T follicular helper cell (primary cell): ENCODE results near the gene ALDH3A1.
"Not testable (repeated sequence)": the region's sequence is repeated elsewhere in the genome, so short reads cannot be mapped to it uniquely, and the experiment has no call there.

Experiments
- DNase-seq: peaks from one replicate; pipeline ENCODE4 v3.0.0-alpha.2; 2020; ENCODE audit warnings: low read depth
- total RNA-seq, 2 experiments: gene quantifications; one replicate each; lab custom pipeline; 2026; lab: John Stamatoyannopoulos, UW

Gene ALDH3A1
- total RNA-seq: 0 reads per million in 2 experiments

DNA sequence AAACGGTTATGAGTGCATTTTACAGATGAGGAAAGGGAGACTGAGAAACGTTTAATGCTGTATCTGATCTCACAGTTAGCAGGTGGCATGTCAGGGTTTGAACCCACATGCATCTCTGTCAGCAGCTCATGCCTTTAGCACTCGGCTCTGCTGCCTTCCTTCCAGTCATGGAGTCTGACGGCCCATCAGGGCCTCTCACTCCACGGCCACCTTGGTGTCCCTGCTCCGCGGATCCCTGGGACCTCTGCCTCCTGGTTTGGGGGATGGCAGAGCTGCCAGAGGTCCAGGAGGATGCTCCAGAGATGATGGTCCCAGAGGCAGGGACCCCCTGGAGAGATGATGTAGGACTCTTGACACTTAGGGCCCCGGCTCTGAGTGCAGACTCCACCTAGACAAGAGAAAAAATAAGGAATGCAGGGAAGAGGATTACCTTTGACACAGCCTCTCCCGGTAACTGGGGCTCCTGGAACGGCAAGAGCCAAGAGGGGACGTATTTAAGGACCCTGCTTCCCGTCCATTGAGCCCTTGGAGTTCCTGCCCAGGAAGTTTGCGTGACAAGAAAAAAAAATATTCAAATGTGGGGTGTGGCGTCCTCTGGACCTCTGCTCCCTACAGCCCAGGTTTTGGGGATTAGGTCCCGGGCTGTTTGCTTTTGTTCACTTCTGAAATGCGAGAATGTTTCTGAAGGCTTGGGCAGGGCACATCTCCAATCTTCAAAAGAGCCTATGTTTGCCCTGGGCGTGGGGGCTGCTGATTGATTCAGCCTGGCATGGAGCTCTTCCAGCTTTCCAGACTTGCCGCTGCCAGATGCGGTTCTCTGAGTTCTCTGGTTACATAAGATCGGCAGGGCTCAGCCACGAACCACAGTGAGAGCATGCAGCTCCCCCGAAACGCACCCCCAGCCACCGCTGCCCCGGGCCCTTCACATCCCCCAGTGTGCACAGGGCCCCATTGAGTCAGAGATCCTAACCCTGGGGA lies at the start of gene ALDH3A1:
Gene ALDH3A1, minus strand, starts transcription at position 470 of the 978 bp plus-strand sequence. CDS start 3,169 bp downstream, outside the sequence.
- DNase-seq: no peak

DNA sequence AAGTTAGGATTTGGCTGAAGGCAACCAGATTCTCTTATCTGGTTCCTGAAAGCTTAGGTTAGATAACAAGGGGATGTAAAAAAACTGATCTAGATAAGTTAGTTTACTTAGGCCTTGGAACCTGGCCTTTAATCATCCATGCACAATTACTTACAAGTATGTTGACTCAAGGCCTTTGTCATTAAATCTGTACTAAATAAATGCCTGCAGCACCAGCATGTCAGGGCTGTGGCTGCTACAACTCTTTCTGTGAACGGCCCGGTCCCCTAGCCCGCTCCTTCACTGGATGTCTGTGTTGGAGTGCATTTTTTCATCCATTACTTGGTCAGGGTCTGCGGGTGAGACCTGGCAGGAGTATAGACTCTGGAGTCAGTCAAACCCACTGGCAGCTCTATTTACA lies 48.4 kb upstream of the ALDH3A1 start:
- DNase-seq: no peak

DNA sequence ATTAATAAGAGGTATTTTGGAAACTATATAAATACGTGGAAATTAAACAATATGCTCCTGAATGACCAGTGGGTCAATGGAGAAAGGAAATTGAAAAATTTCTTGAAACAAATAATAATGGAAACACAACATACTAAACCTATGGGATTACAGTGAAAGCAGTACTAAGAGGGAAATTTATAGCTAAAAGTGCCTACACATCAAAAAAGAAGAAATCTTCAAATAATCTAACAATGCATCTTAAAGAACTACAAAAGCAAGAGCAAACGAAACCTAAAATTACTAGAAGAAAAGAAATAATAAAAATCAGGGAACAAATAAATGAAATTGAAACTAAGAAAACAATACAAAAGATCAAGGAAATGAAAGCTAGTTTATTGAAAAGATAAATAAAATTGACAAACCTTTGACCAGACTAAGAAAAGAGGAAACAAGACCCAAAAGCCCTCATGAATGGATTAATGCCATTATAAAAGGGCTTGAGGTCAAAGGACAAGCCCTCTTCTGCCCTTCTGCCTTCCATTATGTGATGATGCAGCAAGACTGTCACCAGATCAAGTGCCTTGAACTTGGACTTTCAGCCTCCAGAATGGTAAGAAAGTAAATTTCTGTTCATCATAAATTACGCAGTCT lies 43.9 kb upstream of the ALDH3A1 start:
- DNase-seq: no peak

DNA sequence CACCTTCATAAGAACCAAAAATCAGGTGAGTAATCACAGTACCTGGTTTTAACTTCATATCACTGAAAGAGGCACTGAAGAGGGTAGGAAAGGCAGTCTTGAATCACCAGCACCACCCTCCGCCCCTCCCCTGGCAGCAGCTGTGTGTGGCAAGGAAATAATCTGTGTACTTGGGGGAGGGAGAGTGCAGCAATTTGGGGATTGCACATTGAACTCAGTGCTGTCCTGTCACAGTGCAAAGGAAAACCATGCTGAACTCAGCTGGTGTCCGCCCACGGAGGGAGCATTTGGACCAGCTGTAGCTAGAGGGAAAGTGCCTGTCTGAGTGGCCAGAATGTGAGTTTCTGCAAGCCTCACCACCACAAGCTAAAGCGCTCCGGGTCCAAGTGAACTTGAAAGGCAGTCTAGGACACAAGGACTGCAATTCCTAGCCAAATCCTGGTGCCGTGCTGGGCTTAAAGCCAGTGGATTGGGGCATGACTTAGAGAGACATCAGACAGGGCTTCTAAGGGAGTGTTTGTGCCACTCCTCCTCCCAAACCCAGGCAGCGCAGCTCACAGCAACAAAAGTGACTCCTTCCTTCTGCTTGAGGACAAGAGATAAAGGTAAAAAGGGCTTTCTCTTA lies 39.7 kb upstream of the ALDH3A1 start:
- no peak for DNase-seq

DNA sequence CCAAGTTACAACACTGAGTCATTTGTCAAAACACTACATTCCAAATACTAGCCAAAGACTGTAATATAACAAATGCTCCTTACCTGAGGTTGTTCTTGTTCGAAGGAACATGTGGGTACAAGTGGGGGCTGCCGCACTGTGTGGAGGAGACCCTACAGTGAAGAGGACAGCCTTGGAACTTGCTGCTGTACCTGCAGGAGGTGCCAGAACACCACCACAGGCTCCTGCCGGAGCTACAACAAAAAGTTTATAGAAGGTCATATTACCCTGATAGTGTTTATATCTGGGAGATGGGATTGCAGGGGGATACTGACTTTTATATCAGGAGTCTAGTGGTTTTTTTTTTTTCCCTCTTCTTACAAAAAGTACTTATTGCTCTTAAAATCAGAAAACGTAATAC lies 37.8 kb upstream of the ALDH3A1 start:
- DNase-seq: no peak

DNA sequence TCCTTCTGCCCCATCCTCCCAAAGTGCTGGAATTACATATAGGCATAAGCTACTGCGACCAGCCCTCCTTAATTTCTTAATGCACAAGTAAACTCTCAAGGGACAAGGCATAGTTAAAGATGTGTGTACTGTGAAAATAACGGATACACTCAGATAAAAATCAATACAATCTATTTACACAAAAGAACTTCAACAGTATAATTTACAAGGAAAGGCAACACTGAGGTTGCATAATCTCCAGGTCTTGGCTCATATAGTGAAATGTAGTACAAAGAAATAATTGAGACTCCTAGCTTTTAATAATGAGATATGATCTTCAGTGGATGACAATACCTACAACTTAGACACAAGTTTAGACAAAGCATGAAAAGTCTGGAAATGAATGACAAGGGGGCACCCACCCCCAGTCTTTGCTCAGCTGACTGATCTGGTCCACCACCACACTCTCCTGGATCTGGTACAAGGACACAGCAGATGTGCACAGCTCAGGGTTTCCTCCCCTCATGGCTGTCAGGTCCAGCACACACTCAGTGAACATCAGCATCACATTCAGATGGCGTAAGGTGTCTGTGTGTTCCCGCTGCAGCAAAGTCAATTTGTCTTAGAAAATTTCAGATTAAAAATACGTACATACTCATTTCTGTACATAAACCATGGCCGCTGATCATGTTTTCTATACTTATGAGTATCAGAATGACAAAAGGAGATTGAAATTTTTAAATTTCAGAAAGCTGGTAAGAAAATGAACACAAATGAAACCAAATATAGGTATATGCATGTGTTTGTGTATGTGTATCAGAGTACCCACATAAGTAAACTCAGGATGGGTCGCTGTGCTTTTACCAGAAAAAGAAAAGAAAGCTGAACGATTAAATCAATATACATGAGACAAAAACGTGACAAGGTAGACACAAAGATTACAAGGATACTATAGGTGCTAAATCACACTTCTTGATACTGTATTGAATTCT lies 33.7 kb upstream of the ALDH3A1 start:
- no peak for DNase-seq

DNA sequence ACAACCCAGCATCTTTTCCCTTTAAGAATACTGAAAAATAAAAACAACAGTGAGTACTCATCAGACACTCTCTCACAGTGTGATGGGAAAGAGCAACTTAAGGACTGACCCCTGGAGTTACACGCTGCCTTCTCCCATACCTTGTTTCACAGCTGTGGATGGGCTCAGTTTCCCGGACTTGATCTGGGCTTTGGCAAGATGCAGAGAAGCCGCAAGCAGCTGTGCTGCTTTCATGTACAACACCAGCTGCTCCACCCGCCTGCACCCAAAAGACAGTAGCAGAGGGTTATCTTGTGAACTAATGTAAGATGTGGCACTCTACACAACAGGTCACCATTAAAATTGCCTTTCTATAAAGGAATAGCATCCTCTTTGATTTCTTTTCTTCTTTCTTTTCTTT lies 32.7 kb upstream of the ALDH3A1 start:
- no peak for DNase-seq

DNA sequence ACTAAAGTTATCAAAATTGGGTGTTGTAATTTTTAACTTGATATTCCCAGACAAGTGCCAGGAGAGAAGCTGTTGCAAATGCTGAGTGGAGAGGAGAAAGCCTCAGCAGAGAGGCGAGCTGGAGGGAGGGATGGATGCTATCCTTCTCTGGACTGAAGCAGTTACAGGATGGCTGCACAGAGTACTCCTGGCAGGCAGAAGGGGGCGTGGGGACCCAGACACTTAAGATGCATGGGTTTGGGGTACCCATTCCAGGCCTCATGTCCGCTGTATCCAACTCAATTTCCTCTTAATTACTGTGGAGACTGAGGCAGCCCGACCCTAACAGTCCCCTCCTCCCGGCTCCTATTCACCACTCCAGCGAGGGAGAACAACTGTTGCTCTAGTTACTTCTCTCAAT lies 25.4 kb upstream of the ALDH3A1 start:
- DNase-seq: no peak

DNA sequence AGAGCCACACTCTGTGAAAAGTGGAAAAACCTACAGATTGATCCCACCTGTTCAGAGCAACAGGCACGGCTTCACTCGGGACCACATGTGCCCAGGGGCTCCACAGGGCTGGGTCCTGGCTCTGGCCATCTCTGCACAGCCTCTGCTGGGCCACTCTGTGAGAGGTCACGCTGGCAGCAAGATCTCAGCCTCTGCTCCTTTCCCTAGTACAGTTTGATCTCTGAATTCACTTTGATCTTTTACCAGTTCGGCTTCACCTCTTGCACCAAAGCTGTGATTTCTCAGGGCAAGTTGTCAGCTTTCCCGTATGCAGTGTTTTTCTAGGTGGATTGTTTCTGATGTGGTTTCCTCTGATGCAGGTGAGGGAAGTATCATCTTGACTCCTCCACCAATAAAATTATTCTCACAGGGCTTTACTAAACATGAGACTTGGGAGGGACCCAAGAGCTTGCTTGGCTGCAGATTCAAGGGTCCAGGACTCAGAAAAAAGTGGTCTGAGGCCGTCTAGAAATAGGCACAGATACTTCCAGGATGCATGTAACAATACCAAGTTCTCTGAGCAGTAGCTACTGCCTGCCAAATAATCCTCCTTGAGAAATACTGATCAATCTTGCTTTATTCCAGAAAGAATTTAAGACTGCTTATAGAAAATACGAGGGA lies 24.0 kb upstream of the ALDH3A1 start:
- no peak for DNase-seq

DNA sequence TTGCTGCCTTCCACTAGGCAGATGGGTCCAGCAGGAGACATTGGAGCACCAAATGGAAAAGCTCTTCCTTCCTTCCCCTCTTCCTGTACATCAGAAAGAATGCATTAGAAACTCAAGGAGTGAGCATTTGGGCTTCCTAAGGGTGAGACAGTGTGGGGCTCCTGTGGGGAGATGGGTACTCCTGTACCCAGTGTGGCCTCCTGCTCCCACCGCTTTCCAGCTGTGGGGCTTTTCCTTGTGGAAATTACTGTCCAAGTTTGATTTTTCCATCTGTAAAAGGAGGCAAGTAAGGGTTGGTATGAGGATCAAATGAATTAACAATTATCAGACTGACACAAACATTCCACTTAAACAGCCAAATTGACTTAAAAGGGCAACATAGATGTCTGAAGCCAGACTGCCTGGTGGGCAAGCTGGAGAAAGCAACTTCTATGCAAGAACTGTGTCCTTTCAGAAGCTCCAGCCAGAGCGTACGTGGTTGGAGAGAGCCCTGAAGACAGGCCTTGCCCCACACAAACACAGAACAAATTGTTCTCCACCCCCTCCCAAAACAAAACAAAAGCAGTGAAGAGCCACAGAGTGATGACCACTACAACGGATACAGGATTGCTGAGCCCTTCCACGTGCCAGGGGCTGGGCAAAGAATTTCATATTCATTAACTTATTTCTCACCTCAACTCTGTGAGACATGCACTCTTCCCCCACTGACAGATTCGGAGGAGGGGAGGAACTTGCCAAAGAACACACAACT lies 23.1 kb upstream of the ALDH3A1 start:
- DNase-seq: no peak

DNA sequence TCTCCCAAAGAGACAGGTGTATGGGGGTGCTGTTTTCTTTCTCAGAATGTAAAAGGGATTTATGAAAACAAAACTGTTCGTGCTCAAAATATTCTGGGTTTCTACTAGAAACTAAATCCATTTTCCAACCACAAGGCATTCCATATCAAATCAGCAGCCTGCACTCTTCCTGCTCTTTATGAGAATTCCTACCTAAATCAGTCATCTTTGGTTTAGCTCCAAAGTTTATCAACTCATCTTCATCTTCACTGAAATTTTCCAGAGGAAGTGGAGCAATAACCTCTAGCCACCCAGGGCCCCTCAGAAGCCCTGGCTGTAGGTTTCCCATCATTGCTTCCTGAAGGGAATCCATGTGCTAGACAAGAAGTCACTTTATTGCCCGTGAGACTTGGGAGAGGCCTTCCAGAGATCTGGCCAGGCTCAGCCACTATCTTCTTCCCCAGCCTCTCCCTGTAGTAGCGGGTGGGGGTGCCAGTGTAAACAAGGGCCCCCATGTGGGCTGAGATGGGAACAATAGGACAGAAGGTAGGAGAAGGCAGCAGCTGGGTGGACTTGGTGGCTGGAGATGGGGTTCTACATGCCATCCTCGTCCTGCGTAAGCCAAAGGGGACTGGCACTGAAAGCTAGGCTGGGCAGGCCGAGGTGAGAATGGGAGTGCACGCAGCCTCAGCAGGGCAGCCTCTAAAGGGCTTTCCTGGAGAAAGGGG lies 22.0 kb upstream of the ALDH3A1 start:
- DNase-seq: no peak

DNA sequence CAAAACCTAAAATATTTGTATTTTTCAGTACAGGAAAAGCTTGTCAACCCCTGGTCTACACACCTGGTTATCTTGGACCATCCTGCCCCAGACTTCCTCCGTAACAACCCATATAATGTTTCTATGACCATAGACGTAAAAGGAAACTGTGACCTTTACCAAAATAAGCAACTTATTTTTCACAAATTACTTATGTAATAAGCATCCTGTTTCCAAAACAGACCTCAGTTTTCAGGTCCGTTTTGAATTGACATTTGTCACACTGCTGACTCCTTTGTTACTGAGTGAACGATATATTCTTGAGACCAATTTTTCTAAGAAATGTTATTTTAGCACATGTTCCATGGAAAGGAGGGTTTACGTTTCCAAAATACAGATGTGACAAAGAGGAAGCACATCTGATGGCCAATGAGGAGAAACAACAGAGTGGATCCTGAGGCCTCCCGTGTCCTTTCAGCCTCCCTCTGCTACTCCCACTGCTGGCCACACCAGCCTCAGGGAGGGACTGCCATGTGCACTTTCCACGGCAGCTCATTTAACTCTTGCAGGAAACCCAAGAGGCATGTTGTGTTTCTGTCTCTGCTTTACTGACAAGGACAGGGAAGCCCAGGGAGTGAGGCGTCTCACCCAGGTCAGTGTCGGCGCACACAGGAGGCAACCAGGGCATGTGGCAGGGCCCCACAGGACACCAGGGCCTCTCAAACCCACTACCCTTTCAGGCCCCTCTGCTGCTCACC lies 20.1 kb upstream of the ALDH3A1 start:
- DNase-seq: no peak

DNA sequence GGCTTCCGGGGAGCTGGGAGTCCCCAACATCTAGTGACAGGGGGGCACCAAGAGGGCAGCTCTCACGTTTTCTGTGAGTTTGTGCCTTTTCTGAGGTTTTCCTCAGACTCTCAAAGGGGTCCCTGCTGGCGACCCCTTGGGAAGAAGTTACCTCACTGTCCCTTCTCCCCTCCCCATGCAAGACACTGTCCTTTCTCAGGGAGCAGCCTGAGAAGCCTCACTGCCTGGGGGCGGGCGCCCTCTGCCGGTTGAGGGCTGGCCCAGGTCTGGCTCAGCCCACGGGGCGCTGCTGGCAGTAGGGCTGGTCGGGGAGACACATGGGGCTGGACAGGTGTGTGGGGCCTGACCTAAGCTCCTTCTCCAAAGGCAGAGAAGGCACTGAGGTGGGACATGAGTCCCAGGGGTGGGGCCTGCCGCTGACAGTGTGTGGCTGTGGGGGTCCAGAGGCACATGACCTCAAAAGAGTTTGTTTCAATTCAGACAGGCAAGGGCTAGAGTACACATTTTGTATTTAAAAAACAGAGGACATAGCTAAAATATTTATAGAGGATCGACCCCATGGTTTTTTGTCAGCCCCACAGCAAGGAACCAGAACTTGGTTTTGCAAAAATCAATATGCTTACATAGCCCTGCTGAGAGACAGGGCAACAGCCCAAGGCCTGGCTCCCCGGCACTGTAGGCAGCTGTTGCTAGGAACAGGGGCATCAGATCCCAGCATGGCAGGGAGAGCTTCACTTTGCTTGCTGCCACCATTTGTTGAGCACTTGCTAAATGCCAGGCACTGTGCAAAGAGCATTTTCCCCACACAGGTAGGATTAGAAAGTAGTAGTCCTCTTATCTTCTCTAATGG lies 18.5 kb upstream of the ALDH3A1 start:
- peak; percentile 65 for DNase-seq

DNA sequence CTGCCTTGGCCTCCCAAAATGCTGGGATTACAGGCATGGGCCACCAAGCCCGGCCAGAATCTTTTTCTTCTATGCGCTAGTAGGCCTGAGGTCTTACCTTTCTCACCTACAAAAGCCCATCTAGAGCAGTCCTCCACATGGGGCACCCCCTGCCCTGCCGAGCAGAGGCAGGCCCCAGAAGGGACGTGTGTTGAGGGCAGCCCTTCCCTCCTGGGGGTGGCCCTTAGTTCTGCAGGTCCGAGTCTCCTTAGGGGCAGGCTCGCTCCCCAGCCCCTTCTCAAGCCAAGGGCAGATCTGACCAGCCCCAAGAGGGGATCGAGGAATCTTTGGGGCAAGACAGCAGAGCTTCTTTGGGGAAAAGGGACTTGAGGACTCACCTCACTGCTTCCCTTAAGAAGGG lies 17.9 kb upstream of the ALDH3A1 start:
- no peak for DNase-seq

DNA sequence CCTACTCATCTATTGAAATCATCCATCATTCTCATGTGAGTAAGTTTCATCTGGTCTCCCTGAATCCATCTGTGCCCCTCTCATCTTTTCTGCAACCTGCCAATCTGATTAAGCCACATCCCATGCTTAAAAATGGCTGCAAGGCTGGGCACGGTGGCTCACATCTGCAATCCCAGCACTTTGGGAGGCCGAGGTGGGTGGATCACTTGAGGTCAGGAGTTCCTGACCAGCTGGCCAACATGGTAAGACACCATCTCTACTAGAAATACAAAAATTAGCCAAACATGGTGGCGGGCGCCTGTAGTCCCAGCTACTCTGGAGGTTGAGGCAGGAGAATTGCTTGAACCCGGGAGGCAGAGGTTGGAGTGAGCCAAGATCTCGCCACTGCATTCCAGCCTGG lies 15.9 kb upstream of the ALDH3A1 start:
- not testable (repeated sequence) for DNase-seq

DNA sequence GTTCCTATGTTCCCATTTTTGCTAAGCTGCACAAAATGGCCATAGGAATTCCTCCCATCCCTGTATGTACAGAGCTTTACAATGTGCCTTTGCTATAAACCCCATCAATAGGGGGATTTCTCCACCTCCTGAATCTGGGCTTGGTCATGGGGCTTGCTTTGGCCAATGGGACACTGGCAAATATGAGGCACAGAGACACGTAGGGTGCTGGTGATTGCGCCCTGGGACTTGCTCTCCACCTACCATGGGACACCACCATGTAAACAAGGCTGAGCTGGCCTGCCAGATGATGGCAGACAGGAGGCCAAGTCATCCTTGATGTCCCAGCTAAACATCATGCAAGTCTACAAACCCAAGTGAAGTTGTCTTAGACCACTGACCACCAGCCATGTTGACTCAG lies 15.3 kb upstream of the ALDH3A1 start:
- no peak for DNase-seq

DNA sequence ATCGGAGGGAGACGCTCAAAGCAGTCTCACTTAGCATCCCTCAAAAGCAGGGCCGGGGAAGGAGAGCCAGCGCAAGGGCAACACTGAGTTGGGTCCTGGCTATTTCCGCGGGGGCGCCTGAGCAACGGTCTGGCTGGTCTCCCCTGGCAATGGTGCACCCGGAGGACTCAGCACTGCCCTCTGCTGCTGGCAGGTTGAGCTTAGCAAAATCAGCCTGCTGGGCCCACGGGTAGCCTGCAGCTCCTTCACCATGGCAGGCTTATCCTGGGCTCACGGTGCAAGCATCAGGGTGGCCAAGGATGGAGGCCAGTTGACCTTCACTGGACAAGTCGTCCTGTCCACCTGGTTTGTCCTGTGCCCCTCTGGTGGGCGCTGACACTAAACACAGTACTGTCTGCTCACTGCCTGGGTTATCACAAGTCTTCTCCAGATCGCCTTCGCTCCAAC lies 14.4 kb upstream of the ALDH3A1 start:
- DNase-seq: peak; percentile 49

DNA sequence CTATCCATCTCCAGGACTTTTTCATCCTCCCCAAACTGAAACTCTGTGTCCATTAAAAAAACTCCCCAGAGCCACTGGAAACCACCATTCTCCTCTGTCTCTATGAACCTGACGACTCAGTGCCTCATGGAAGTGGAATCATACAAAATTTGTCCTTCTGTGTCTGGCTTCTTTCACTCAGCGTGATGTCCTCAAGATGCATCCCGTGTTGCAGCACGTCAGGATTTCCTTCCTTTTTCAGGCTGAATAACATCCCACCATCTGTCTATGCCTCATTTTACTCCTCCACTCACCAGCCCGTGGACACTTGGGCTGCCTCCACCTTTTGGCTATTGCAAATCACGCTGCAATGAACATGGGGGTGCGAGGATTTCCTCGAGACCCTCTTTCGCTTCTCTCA lies 12.6 kb upstream of the ALDH3A1 start:
- no peak for DNase-seq
